HUES6 (cell line): ENCODE measurements around the gene RFC2.
"Not testable (repeated sequence)": the region's sequence is repeated elsewhere in the genome, so short reads cannot be mapped to it uniquely, and the experiment has no call there.

Experiments
- H3K27ac ChIP-seq: 2 replicates; pipeline ENCODE4 v1.7.0; 2013; ENCODE audit warnings: low read depth, mild to moderate bottlenecking, low read length, inconsistent platforms
- H3K27me3 ChIP-seq: 2 replicates; pipeline ENCODE4 v1.6.1; 2013; ENCODE audit warnings: low read length; ENCODE audit not compliant: control insufficient read depth, insufficient read depth
- H3K36me3 ChIP-seq: 2 replicates; pipeline ENCODE4 v1.6.1; 2013; ENCODE audit warnings: low read length; ENCODE audit not compliant: control insufficient read depth, insufficient read depth
- H3K4me1 ChIP-seq: 2 replicates; pipeline ENCODE4 v1.6.1; 2013; ENCODE audit warnings: low read length; ENCODE audit not compliant: control insufficient read depth, insufficient read depth
- H3K4me3 ChIP-seq: 2 replicates; pipeline ENCODE4 v1.5.1; 2013; ENCODE audit warnings: low read depth, low read length
- H3K9ac ChIP-seq: one replicate; pipeline ENCODE4 v1.6.1; 2013; ENCODE audit warnings: mild to moderate bottlenecking, low read length
- H3K9me3 ChIP-seq: 2 replicates; pipeline ENCODE4 v1.6.1; 2013; ENCODE audit warnings: low read depth, low read length; ENCODE audit not compliant: control insufficient read depth, insufficient read depth

RFC2 gene

DNA sequence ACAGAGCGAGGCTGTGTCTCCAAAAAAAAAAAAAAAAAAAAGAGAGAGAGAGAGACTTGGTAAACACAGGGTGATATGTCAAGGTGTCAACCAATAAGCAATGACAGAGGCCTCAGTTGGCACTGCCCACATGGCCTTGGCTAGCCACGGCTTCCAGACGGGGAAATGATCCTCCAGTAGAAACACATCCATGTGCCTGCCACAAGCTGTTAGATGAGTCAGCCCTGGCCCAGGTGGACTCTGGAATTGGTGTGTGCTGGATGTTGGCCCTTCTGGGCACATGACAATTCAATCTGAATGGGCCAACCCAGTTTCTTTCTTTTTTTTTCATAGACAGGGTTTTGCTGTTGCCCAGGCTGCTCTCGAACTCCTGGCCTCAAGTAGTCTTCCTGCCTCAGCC is 13.7 kb downstream of the RFC2 start:
- Histone ChIP-seq H3K4me3 (no peak overlapping the region), H3K4me1 (no peaks in the 10 kb centered on the region), H3K9ac (no peak overlapping the region), H3K27me3 (no peaks in the 10 kb centered on the region), H3K27ac (no peak overlapping the region), H3K36me3 (peaks cover 95% of the 10 kb centered on the region), H3K9me3 (no peaks in the 10 kb centered on the region)

DNA sequence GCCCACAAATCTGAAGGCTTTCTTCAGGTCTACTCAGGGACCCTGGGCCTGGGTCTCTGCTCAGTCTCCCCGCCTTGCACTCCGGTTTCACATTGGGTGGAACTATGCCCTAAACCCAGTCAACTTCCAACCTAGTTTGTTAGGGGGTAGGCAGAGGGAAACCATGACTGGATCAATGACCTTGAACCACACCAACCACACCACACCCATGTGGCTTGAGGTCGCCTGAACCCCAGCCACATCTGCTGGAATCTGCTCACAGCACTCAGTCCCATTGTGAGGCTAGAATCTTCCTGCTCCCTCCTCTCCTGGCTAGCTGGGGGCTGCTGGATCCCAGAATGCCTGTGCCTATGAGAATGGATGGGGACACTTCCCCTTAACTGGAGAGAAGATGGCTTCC is 17.9 kb downstream of the RFC2 start:
- no peaks in the 10 kb centered on the region for H3K9me3 ChIP-seq
- H3K4me1 ChIP-seq = no peaks in the 10 kb centered on the region
- no peaks in the 10 kb centered on the region for H3K27me3 ChIP-seq
- H3K9ac ChIP-seq = no peak overlapping the region
- no peak overlapping the region for H3K4me3 ChIP-seq
- no peak overlapping the region for H3K27ac ChIP-seq
- peaks cover 95% of the 10 kb centered on the region for H3K36me3 ChIP-seq

DNA sequence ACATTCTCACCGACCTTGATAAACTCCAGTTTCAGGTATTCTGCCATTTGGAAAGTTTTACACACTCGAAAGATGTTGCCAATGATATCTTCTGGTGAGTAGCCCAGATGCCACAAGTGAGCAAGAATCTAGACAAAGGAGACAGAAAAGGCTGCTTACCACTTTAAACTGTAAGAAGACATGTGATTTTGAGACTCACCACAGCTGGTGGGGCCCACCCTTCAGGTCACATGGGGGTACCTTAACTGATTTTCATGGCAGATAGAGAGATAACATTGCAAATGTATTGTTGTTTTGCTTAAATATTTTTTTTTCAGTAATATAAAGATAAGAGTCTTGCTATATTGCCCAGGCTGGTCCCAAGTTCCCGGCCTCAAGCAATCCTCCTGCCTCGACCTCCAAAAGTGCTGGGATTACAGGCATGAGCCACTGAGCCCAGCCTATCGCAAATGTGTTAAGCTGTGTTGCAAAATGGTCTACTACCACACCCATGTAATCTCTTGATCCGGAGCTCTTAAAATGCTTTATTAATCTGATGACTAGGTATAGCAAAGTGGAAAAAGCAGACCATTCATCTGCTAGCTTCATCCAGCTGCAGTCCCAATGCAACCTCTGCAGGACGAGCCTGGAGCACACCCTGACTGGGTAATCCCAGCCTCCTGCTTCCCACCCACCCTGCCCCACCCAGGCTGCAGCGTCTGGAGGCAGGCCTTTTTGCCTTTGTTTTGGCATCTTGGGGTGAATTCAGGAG is 18.5 kb downstream of the RFC2 start:
- no peak overlapping the region for H3K9ac ChIP-seq
- H3K4me1 ChIP-seq = no peaks in the 10 kb centered on the region
- peaks cover 95% of the 10 kb centered on the region for H3K36me3 ChIP-seq
- no peaks in the 10 kb centered on the region for H3K9me3 ChIP-seq
- no peaks in the 10 kb centered on the region for H3K27me3 ChIP-seq
- H3K27ac ChIP-seq = no peak overlapping the region
- H3K4me3 ChIP-seq = no peak overlapping the region

DNA sequence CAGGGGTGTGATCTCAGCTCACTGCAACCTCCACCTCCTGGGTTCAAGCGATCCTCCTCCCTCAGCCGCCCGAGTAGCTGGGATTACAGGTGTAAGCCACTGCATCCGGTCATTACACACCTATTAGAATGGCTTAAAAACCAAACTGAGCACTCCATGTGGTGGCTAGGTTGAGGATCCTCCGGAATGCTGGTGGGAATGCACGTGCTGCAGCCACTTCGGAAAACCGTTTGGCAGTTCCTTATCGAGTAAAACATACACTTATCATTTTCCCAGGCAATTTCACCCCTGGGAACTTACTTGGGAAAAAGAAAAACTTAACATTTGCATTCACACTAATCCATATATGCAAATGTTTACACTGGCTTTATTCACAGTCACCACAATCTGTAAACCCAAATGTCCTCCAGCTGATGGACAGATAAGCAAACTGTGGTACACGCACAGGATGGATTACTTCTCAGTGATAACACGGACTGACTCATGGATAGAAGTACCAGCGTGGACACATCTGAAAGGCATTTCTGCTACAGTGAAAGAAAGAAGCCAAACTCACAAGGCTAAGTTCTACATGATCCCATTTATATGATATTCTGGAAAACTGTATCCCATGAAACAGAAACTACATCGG is 20.4 kb downstream of the RFC2 start:
- Histone ChIP-seq H3K4me3 (no peak overlapping the region), H3K9ac (no peak overlapping the region), H3K9me3 (no peaks in the 10 kb centered on the region), H3K27ac (no peak overlapping the region), H3K4me1 (no peaks in the 10 kb centered on the region), H3K27me3 (no peaks in the 10 kb centered on the region), H3K36me3 (peaks cover 91% of the 10 kb centered on the region)

DNA sequence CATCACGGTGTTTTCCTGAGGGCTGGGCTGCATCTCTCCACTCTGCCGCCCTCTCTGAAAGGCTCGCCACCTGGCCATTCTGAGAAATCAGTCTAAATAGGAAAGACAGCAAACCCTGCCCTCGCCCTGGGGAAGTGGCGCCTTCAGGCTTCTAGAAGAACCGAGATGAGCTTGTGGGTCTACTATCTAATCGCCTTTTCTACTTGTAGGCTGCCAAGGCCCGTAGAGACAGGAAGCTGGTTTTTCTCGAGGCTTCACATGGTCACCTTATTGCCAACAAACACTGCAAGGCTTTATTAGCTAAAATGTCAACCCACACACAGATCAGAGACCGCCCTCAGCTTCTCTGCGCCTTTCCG is 23.0 kb downstream of the RFC2 start:
- no peak overlapping the region for H3K9ac ChIP-seq
- no peaks in the 10 kb centered on the region for H3K9me3 ChIP-seq
- H3K4me3 ChIP-seq = no peak overlapping the region
- peaks cover 77% of the 10 kb centered on the region for H3K36me3 ChIP-seq
- no peaks in the 10 kb centered on the region for H3K4me1 ChIP-seq
- no peaks in the 10 kb centered on the region for H3K27me3 ChIP-seq
- no peak overlapping the region for H3K27ac ChIP-seq

DNA sequence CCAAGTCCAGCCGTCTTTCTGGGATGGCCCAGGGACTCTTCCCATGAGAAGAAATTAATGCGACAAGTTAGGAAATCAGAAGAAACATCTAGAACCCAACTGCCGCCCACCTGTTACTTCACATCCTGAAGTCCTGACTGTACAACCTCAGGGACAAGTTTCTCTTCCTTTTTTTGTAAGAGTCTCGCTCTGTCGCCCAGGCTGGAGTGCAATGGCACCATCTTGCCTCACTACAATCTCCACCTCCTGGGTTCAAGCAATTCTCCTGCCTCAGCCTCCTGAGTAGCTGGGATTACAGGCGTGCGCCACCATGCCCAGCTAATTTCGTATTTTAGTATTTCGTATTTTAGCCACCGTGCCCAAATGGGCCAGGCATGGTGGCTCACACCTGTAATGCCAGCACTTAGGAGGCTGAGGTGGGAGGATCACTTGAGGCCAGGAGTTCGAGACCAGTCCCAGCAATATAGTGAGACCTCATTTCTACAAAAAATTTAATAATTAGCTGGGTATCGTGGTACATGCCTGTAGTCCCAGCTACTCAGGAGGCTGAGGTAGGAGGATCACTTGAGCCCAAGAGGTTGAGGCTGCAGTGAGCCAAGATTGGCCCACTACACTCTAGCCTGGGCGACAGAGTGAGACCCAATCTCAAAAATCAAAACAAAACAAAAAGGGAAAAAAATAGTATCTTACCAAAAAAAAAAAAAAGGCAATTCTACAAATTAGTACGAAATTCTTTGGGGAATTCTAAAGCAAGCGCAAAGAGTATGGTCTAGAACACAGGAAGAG is 23.6 kb downstream of the RFC2 start:
- Histone ChIP-seq H3K36me3 (peaks cover 75% of the 10 kb centered on the region), H3K27me3 (no peaks in the 10 kb centered on the region), H3K27ac (no peak overlapping the region), H3K4me3 (no peak overlapping the region), H3K9me3 (no peaks in the 10 kb centered on the region), H3K4me1 (no peaks in the 10 kb centered on the region), H3K9ac (no peak overlapping the region)

DNA sequence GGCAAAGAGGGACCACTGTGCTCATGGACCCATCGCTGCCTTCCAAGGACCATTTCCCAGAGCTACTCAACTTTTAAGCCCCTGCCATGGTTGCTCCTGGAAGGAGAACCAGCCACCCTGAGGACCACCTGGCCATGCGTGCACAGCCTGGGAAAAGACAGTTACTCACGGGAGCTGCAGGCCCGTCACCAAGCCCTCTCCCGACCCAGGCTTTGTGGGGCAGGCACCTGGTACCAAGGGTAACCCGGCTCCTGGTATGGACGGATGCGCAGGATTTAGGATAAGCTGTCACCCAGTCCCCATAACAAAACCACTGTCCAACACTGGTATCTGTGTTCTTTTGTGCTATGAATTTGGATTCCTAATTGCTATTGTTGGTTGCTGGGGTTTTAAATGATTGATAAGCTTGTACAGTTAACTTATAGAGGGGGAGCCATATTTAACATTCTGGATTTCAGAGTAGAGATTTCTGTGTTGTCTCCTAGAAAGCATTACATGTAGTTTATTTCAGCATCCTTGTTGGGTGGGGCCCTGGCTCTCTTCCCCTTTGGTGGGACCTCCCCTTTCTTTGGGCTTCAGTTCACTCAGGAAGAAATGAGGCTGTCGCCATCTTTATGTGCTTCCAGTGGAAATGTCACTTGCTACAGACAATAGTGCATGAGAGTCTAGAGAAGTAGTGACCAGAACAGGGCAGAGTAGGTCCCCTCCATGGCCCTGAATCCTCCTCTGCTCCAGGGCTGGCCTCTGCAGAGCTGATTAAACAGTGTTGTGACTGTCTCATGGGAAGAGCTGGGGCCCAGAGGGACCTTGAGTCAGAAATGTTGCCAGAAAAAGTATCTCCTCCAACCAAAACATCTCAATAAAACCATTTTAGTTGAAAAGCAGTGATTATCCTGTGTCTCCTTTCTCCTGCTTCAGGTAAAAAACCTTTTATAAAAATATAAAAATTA is 25.0 kb downstream of the RFC2 start:
- Histone ChIP-seq H3K36me3 (peaks cover 68% of the 10 kb centered on the region), H3K27me3 (no peaks in the 10 kb centered on the region), H3K9ac (no peak overlapping the region), H3K9me3 (no peaks in the 10 kb centered on the region), H3K27ac (no peak overlapping the region), H3K4me3 (no peak overlapping the region), H3K4me1 (no peaks in the 10 kb centered on the region)

DNA sequence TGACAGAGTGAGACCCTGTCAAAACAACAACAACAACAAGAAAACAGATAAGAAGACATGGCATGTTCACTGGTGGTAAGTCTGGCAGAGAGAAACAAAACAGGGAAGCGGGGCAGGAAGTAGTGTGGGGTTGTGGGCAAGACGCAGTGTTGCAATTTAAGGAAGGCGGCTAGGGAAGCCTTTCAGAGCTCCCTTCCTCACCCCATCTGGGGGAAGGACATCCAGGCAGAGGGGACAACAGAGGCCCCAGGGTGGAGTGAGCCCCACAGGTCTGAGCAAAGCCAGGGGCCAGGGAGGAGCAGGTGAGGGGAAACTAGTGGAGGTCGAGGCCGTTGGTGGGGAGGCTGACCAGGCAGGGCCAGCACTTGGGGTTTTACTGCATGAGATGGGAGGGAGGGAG is 27.6 kb downstream of the RFC2 start:
- no peaks in the 10 kb centered on the region for H3K4me1 ChIP-seq
- no peak overlapping the region for H3K9ac ChIP-seq
- H3K9me3 ChIP-seq = no peaks in the 10 kb centered on the region
- H3K4me3 ChIP-seq = no peak overlapping the region
- no peaks in the 10 kb centered on the region for H3K27me3 ChIP-seq
- no peak overlapping the region for H3K27ac ChIP-seq
- peaks cover 45% of the 10 kb centered on the region for H3K36me3 ChIP-seq

DNA sequence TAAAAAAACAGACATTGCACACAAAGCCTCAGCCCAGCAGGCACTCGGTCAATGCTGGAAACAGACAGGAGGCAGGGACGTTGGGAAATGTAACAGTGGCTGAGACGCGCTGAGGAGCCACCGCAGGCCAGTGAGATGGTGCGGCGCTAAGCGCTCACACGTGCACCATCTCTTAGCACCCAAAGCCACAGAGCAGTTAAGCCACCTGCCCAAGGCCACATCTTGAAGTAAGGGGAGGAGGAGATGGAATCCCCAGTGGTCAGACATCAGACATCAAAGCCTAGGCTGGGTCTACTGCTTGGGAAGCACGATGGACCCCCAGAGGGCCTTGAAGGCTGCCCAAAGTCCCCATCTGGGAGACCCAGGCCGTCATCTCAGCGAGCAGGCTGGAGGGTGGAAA is 28.8 kb downstream of the RFC2 start:
- H3K27me3 ChIP-seq = no peaks in the 10 kb centered on the region
- H3K36me3 ChIP-seq = peaks cover 33% of the 10 kb centered on the region
- no peak overlapping the region for H3K27ac ChIP-seq
- no peaks in the 10 kb centered on the region for H3K4me1 ChIP-seq
- H3K4me3 ChIP-seq = no peak overlapping the region
- H3K9me3 ChIP-seq = no peaks in the 10 kb centered on the region
- no peak overlapping the region for H3K9ac ChIP-seq

DNA sequence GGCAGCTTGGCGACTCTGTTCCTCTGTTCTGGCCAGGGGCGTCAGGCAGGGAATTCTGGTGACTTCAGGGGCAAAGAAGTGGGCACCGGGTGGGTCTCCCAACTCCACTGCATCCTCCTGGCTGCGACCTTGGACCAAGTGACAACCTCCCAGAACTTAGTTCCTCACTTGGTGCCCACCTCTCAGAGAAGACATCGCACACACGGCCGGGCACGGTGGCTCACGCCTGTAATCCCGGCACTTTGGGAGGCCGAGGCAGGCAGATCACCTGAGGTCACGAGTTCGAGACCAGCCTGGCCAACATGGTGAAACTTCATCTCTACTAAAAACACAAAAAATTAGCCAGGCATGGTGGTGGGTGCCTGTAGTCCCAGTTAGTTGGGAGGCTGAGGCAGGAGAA is 29.3 kb downstream of the RFC2 start:
- H3K9ac ChIP-seq, H3K27me3 ChIP-seq, H3K4me1 ChIP-seq, H3K27ac ChIP-seq, H3K9me3 ChIP-seq, H3K4me3 ChIP-seq: not testable (repeated sequence)
- H3K36me3 ChIP-seq = peaks cover 29% of the 10 kb centered on the region
